SK-N-SH treated with all-trans-retinoic acid at 6 μM for 48 hours (cell line): ENCODE measurements around the gene SRGAP1.

Experiments
- ATAC-seq: fragments of 200-7000 bp; cut with Tn5 transposase; 3 replicates; pipeline ENCODE4 v1.9.1; 2020; ENCODE audit warnings: mild to moderate bottlenecking, moderate library complexity
- ARNTL ChIP-seq: fragments of 450-650 bp; formaldehyde crosslinking; IDR thresholded peaks from 2 replicates; pipeline ENCODE4 v1.5.0; 2020; ENCODE audit warnings: low read depth, mild to moderate bottlenecking, moderate library complexity, borderline replicate concordance
- BACH2 ChIP-seq: fragments of 250-450 bp; sonication (Bioruptor Pico); IDR thresholded peaks from 2 replicates; pipeline ENCODE4 v1.9.0; 2021; ENCODE audit warnings: mild to moderate bottlenecking, borderline replicate concordance
- CSDC2 ChIP-seq: fragments of 250-450 bp; sonication (Bioruptor Pico); IDR thresholded peaks from 2 replicates; pipeline ENCODE4 v1.5.0; 2020; ENCODE audit warnings: mild to moderate bottlenecking, moderate library complexity
- CSRNP3 ChIP-seq: fragments of 250-450 bp; sonication (Bioruptor Pico); IDR thresholded peaks from 2 replicates; pipeline ENCODE4 v1.5.1; 2021; ENCODE audit warnings: mild to moderate bottlenecking, moderate library complexity
- ESRRG ChIP-seq: fragments of 250-450 bp; sonication (Bioruptor Pico); IDR thresholded peaks from 2 replicates; pipeline ENCODE4 v1.6.1; 2021; ENCODE audit warnings: mild to moderate bottlenecking
- GLIS3 ChIP-seq: fragments of 250-450 bp; sonication (Bioruptor Pico); IDR thresholded peaks from 2 replicates; pipeline ENCODE4 v1.5.0; 2020; ENCODE audit warnings: mild to moderate bottlenecking, moderate library complexity
- ISL1 ChIP-seq: fragments of 250-450 bp; sonication (Bioruptor Pico); IDR thresholded peaks from 2 replicates; pipeline ENCODE4 v2.1.2; 2022; ENCODE audit warnings: mild to moderate bottlenecking, moderate library complexity
- OSR1 ChIP-seq: fragments of 250-450 bp; sonication (Bioruptor Pico); IDR thresholded peaks from 2 replicates; pipeline ENCODE4 v1.8.0; 2022; ENCODE audit warnings: moderate library complexity, mild to moderate bottlenecking, inconsistent platforms
- PATZ1 ChIP-seq: fragments of 250-450 bp; sonication (Bioruptor Pico); IDR thresholded peaks from 2 replicates; pipeline ENCODE4 v1.8.0; 2020; ENCODE audit warnings: mild to moderate bottlenecking, moderate library complexity, borderline replicate concordance
- POU6F1 ChIP-seq: fragments of 250-450 bp; sonication (Bioruptor Pico); IDR thresholded peaks from 2 replicates; pipeline ENCODE4 v1.8.0; 2021; ENCODE audit warnings: low read depth, mild to moderate bottlenecking, moderate library complexity, borderline replicate concordance
- PPARA ChIP-seq: fragments of 250-450 bp; sonication (Bioruptor Pico); IDR thresholded peaks from 2 replicates; pipeline ENCODE4 v1.5.0; 2020; ENCODE audit warnings: mild to moderate bottlenecking, borderline replicate concordance
- RARB ChIP-seq: fragments of 250-450 bp; sonication (Bioruptor Pico); IDR thresholded peaks from 2 replicates; pipeline ENCODE4 v1.8.0; 2021; ENCODE audit warnings: mild to moderate bottlenecking, moderate library complexity
- TCF4 ChIP-seq: fragments of 250-450 bp; sonication (Bioruptor Pico); IDR thresholded peaks from 2 replicates; pipeline ENCODE4 v1.8.0; 2021; ENCODE audit warnings: mild to moderate bottlenecking, moderate library complexity, borderline replicate concordance
- TSHZ2 ChIP-seq: fragments of 250-450 bp; sonication (Bioruptor Pico); IDR thresholded peaks from 2 replicates; pipeline ENCODE4 v1.5.0; 2020; ENCODE audit warnings: mild to moderate bottlenecking, moderate library complexity
- ZC3H10 ChIP-seq: fragments of 250-450 bp; sonication (Bioruptor Pico); IDR thresholded peaks from 2 replicates; pipeline ENCODE4 v1.5.1; 2021; ENCODE audit warnings: mild to moderate bottlenecking, moderate library complexity
- ZFP30 ChIP-seq: fragments of 450-650 bp; formaldehyde crosslinking; IDR thresholded peaks from 2 replicates; pipeline ENCODE4 v1.5.0; 2022; ENCODE audit warnings: mild to moderate bottlenecking, moderate library complexity
- ZNF565 ChIP-seq: fragments of 450-650 bp; formaldehyde crosslinking; conservative IDR thresholded peaks from 2 replicates; pipeline ENCODE4 v1.5.0; 2020; ENCODE audit warnings: low read depth, mild to moderate bottlenecking, moderate library complexity
- ZNF70 ChIP-seq: fragments of 450-650 bp; formaldehyde crosslinking; IDR thresholded peaks from 2 replicates; pipeline ENCODE4 v1.5.0; 2020; ENCODE audit warnings: mild to moderate bottlenecking, moderate library complexity

The SRGAP1 gene

GRCh38 chr12:64053117-64053516, 208.6 kb downstream of the SRGAP1 start (continued):
- TF ChIP-seq TSHZ2, result no peak

- no peak for ATAC-seq
- peak; percentile 64; the same call in 1 of the 2 replicates for TF ChIP-seq TCF4 (CRISPR knock-in tag)
- peak; percentile 45; the same call in 1 of the 2 replicates for TF ChIP-seq TSHZ2
- no peak for TF ChIP-seq ZNF565
- no peak for TF ChIP-seq POU6F1
- TF ChIP-seq, all 23 proteins: peak for 2
These were observed 209.6 kb downstream of the SRGAP1 start for GRCh38 chr12:64054079-64054520.

- ATAC-seq, result no peak
- TF ChIP-seq TCF4 (CRISPR knock-in tag) (peak; percentile 81), PPARA (CRISPR knock-in tag) (no peak)
These were observed 212.2 kb downstream of the SRGAP1 start for GRCh38 chr12:64056741-64057140.

GRCh38 chr12:64057706-64058105, 213.2 kb downstream of the SRGAP1 start:
- no peak for ATAC-seq
- TF ChIP-seq OSR1 (CRISPR knock-in tag) (no peak), ESRRG (CRISPR knock-in tag) (no peak), POU6F1 (no peak), CSRNP3 (CRISPR knock-in tag) (no peak), TSHZ2 (no peak), PPARA (CRISPR knock-in tag) (no peak), ARNTL (no peak), CSDC2 (CRISPR knock-in tag) (no peak), ISL1 (CRISPR knock-in tag) (no peak), GLIS3 (CRISPR knock-in tag) (no peak), ZC3H10 (no peak), ZNF70 (CRISPR knock-in tag) (no peak), RARB (CRISPR knock-in tag) (no peak), ZFP30 (no peak), TCF4 (CRISPR knock-in tag) (no peak), BACH2 (no peak), PATZ1 (CRISPR knock-in tag) (no peak), ZNF565 (no peak)
